NCI-H510A (cell line): ENCODE data around the gene NID2.

Experiments used
- DNase-seq: peaks from one replicate; lab custom pipeline; 2025; lab: John Stamatoyannopoulos, UW

NID2 gene

GRCh38 chr14:52068615-52069306, at the start of gene NID2:
Gene NID2, minus strand, starts transcription at chr14:52069059. Its CDS starts 65 bp downstream, at chr14:52068994.
- DNase-seq, result no peak

- DNase-seq, result no peak
Observed at GRCh38 chr14:52117111-52117832, 48.4 kb upstream of the NID2 start.

- no peak for DNase-seq
Observed at GRCh38 chr14:52115286-52115685, 46.4 kb upstream of the NID2 start.

GRCh38 chr14:52112336-52113018, 43.6 kb upstream of the NID2 start:
- DNase-seq, result no peak

- no peak for DNase-seq
Observed at GRCh38 chr14:52111583-52111982, 42.7 kb upstream of the NID2 start.

GRCh38 chr14:52110441-52111086, 41.7 kb upstream of the NID2 start:
- DNase-seq, result no peak

- no peak for DNase-seq
Observed at GRCh38 chr14:52108823-52109222, 40.0 kb upstream of the NID2 start.

GRCh38 chr14:52106840-52107239, 38.0 kb upstream of the NID2 start:
- no peak for DNase-seq

GRCh38 chr14:52103416-52103815, 34.6 kb upstream of the NID2 start:
- DNase-seq, result no peak

- DNase-seq, result no peak
Observed at GRCh38 chr14:52095794-52096193, 26.9 kb upstream of the NID2 start.

GRCh38 chr14:52095336-52095735, 26.5 kb upstream of the NID2 start:
- DNase-seq, result no peak

- no peak for DNase-seq
Observed at GRCh38 chr14:52094546-52095271, 25.9 kb upstream of the NID2 start.

- no peak for DNase-seq
Observed at GRCh38 chr14:52091928-52092327, 23.1 kb upstream of the NID2 start.

GRCh38 chr14:52090936-52091335, 22.1 kb upstream of the NID2 start:
- no peak for DNase-seq

- DNase-seq, result no peak
Observed at GRCh38 chr14:52089218-52089617, 20.4 kb upstream of the NID2 start.

GRCh38 chr14:52086711-52087110, 17.9 kb upstream of the NID2 start:
- no peak for DNase-seq

GRCh38 chr14:52082903-52083302, 14.0 kb upstream of the NID2 start:
- no peak for DNase-seq

GRCh38 chr14:52081964-52082363, 13.1 kb upstream of the NID2 start:
- DNase-seq, result no peak

GRCh38 chr14:52080808-52081755, 12.2 kb upstream of the NID2 start:
- DNase-seq, result no peak

- no peak for DNase-seq
Observed at GRCh38 chr14:52080158-52080800, 11.4 kb upstream of the NID2 start.
